SIG-M5 treated with dmso at 0.1 percent for 504 hours (cell line): ENCODE data around the gene DGCR8.
"Not testable (repeated sequence)": the region's sequence is repeated elsewhere in the genome, so short reads cannot be mapped to it uniquely, and the experiment has no call there.

Experiments used
- DNase-seq: peaks from one replicate; lab custom pipeline; 2025; ENCODE audit not compliant: unreplicated experiment; lab: John Stamatoyannopoulos, UW

DGCR8 gene

GRCh38 chr22:20149257-20150250 is 69.5 kb downstream of the DGCR8 start:
- DNase-seq, result no peak

DNA sequence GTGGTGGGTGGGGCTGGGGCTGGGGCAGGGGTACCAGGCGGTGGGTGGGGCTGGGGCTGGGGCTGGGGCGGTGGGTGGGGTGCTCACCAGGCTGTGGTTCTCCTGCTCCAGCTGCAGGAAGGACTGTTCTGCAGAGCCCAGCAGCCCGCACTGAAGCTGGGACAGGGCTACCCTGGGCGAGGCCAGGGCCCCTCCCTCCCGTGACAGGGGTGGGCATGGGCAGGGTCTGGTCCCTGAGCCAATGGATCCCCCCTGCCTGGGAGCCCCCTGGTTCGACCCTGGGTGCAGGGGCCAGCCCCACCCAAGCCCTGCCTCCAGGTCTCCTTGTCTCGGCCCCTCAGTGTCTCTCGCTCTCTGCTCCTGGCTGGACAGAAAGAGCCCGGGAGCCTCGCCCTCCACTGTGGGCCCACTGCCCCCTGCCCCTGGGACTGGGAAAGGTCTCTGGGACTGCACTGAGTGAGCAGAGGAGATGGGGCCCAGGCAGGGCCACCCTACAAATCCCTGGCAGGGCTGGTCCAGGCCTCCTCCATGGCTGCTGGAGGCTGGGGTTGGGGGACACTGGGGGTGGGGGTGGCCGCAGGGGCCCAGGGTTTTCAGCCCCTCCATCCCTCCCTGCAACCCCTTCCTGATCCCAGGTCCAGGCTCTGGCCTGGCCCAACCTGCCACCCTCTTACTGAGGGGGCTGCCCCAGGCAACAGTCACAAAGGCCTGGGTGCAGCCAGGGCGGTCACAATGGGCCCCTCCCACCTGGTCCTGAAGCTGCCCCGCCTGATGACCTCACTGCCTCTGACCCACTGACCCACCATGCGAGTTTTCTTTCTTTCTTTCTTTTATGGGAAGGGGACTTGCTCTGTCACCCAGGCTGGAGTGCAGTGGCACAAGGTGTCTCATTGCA is 70.6 kb downstream of the DGCR8 start, which contains the start of gene CCDC188:
TSS of gene CCDC188 (minus strand) at position 675 of the 895 bp plus-strand sequence. CDS start at position 606, 69 bp downstream.
- no peak for DNase-seq

GRCh38 chr22:20151276-20151588 is 71.2 kb downstream of the DGCR8 start:
- no peak for DNase-seq

DNA sequence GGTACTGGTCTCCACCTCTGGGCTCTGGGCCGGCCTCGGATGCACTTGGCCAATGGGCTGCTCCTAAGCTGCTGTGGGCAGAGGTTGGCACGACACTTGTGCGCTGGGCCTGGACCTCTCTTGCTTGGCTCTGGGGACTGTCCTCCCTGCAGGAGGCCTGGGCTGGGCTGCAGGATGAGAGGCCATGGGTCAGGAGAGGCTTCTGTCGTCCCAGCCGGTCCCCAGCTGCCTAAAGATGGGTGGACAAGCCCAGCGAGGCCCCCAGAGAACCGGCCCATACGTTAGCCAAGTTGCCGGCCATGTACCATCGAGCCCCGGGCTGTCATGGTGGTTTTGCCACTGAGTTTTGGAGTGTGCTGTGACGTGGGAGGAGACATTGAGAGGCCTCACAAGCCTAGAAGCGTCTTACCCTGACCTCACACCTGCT is 72.4 kb downstream of the DGCR8 start:
- no peak for DNase-seq

GRCh38 chr22:20153945-20154344 is 73.9 kb downstream of the DGCR8 start:
- no peak for DNase-seq

DNA sequence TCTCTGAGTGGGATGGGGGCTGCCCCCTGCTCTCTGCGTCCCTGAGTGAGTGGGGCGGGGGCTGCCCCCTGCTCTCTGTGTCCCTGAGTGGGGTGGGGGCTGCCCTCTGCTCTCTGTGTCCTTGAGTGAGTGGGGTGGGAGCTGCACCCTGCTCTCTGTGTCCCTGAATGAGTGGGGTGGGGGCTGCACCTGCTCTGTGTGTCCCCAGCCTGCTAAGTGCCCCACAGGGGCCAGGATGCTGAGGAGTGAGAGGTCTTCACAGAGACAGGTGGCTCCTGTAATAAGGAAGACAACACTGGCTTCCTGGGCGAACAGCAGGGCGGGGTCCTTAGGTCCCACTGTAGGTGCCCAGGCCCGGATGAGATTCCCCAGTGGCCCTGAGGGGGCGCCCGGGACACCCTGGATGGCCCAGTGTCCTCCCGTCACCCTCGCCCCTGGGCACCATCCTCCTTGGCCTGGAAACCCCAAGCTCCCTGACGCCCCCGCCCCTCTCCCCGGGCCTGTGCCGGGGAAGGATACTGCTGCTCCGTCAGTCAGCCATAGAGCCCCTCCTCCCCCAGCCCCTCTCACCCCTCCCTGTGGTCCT is 74.7 kb downstream of the DGCR8 start:
- DNase-seq, result no peak

GRCh38 chr22:20155330-20156041 is 75.4 kb downstream of the DGCR8 start:
- DNase-seq, result no peak

GRCh38 chr22:20156042-20156389 is 76.0 kb downstream of the DGCR8 start:
- DNase-seq, result no peak

DNA sequence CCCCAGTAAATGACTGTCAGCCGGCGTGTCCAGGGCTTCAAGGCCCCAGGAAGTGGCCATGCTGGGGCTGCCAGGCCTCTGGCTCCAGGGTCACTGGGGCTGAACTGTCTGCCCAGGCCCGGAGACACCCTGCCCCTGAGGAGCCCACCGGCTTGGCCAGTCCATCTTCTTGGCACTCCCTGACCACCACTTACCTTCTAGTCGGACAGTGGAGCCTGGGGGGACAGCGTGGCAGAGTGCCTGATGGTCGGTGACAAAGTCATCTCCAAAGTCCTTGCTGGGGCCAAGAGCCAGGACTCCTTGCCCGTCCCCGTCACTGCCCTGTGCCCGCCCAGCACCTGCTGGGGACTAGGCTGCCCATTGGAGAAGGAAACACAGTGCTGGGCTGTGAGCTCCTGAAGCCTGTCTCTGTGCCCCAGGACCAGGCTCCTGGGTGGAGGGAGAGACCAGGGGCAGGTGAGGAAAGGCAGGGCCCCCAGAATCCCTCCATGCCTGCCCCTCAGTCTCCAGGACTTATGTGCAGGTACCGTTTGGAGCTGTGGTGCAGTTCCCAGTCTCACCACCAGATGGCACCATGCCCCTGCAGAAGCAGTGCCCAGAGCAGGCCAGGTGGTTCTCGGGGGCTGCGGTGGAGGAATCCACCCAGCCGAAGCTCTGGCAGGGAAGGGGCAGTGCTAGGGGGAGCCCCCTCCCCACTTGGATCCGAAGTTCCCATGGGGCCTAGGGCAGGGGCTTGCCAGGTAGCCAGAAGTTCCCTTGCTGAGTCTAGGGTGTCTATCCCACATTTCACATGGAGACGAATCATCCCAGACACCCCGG is 76.8 kb downstream of the DGCR8 start:
- peak; percentile 30 for DNase-seq

DNA sequence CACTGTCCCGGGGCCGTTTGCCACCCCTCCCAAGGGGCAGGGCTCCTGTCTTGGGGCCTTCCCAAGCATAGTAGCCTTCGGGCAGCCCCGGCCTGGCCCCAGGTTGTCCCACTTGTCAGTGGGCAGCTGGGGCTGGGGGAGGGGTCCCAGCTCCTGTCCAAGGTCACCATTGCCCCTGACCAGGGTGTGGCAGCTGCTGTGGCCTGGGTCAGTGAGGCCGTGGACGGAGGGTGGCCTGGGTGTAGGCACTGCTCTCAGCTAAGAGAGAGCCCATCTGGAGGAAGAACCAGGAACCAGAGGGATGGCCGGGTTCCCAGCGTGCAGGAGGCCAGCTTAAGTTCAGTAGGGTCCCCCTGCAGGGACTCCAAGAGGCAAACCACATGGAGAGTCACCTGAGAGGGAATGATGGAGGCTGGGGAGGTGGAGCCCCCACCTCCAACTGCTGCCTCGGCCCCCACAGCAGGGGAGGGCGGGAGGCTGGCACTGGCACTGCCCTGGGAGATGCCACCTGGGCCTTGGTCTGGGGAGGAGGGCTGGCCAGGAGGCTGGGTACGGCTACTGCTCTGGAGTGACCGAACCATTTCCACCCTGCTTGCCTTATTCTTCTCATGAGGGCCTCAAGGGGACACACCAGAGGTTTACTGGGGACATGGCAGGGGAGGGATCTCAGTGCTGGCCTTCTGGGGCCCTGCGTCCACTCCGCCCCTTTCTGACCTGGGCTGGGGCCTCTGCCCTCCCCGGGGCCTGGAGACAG is 77.6 kb downstream of the DGCR8 start:
- DNase-seq, result no peak

- no peak for DNase-seq
These were observed 78.5 kb downstream of the DGCR8 start for GRCh38 chr22:20158391-20159036.

GRCh38 chr22:20159076-20159475 is 79.0 kb downstream of the DGCR8 start:
- no peak for DNase-seq

- DNase-seq, result not testable (repeated sequence)
These were observed 79.5 kb downstream of the DGCR8 start for GRCh38 chr22:20159531-20159930.

DNA sequence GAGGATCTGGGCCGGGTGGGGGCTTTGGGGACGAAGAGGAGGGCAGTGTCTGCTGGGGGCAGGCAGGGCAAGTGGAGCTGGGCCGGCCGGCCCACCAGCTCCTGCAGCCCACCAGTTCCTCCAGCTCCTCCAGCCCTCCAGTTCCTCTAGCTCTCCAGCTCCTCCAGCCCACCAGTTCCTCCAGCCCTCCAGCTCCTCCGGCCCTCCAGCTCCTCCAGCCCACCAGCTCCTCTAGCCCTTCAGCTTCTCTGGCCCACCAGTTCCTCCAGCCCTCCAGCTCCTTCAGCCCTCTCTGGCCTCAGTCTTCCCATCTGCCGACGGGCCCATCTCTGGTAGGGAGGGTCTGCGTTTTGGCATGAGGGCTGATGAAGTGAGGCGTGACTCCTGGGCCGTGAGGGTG is 80.0 kb downstream of the DGCR8 start:
- DNase-seq, result no peak
